Body of pancreas (tissue), 4 donors: ENCODE results near the gene DTNBP1. TPM values are rescaled to one million over a fixed set of nuclear protein-coding genes. Genes with fewer than 3 reads are reported as not detected.

ENCODE experiments used
- ATAC-seq: fragments of 150-250 bp; one replicate; pipeline ENCODE4 v1.9.1; 2016
- DNase-seq, 4 donors: peaks; one replicate each; pipeline ENCODE4 v3.0.0-alpha.2; 2019
- H3K27ac ChIP-seq, 4 donors: fragments of 200-600 bp; sonication (generic); 1 replicate in 3 of 4; 2 replicates in 1 of 4; pipeline versions ENCODE4 v1.5.1 to v1.6.1; 2016 to 2019; ENCODE audit warnings: mild to moderate bottlenecking in 1 of 4, mixed read lengths in 1 of 4, moderate library complexity in 1 of 4
- H3K27me3 ChIP-seq, 2 donors: fragments of 200-600 bp; sonication (generic); one replicate each; pipeline ENCODE4 v1.6.0; 2016; ENCODE audit warnings: mild to moderate bottlenecking in 1 of 2
- H3K36me3 ChIP-seq, 2 donors: fragments of 200-600 bp; sonication (generic); replicated peaks in 1 of 2; 2 replicates each; pipeline ENCODE4 v1.5.1; 2016; ENCODE audit warnings: low read depth in 2 of 2; ENCODE audit not compliant: insufficient read depth in 1 of 2
- H3K4me1 ChIP-seq: fragments of 200-600 bp; sonication (generic); one replicate; pipeline ENCODE4 v1.6.0; 2016
- H3K4me3 ChIP-seq, 2 donors: fragments of 200-600 bp; sonication (generic); 1 replicate in 1 of 2; 2 replicates in 1 of 2; pipeline ENCODE4 v1.5.1; 2016 to 2019
- H3K9me3 ChIP-seq, 3 donors: fragments of 200-600 bp; sonication (generic); 1 replicate in 2 of 3; 2 replicates in 1 of 3; pipeline ENCODE4 v1.5.1; 2016
- POLR2A ChIP-seq, 3 donors: fragments of 450-650 bp; IDR thresholded peaks; one replicate each; pipeline ENCODE4 v1.6.1; 2016; ENCODE audit warnings: antibody characterized with exemption in 3 of 3, mild to moderate bottlenecking in 2 of 3
- WGBS, 2 donors: methylation state at CpG; one replicate each; pipeline ENCODE4 v1.1.5; 2017; 5-methylcytosine and 5-hydroxymethylcytosine counted together
- intact Hi-C: fragments of 100-400 bp; cut with DNase I; formaldehyde crosslinking; loops from one replicate; pipeline ENCODE4 v1.15.1; 2023
- total RNA-seq, 2 donors: library from RNA; depleted of rRNA; stranded (reverse); fragments of >200 nt; gene quantifications; one replicate each; pipeline ENCODE4 v1.1.0, GENCODE V29; 2016
- TF ChIP-seq, protein P1 (sequence below), 7 experiments: fragments of 450-650 bp in 4 of 7; fragments of 200-600 bp in 3 of 7; sonication (generic) in 3 of 7; IDR thresholded peaks; one replicate each; pipeline ENCODE4 v1.5.1; 2016 to 2019; ENCODE audit warnings: antibody characterized with exemption in 7 of 7

The DTNBP1 gene
- total RNA-seq, 2 donors from 2014 or later = 3.3 to 5.2 TPM

DNA sequence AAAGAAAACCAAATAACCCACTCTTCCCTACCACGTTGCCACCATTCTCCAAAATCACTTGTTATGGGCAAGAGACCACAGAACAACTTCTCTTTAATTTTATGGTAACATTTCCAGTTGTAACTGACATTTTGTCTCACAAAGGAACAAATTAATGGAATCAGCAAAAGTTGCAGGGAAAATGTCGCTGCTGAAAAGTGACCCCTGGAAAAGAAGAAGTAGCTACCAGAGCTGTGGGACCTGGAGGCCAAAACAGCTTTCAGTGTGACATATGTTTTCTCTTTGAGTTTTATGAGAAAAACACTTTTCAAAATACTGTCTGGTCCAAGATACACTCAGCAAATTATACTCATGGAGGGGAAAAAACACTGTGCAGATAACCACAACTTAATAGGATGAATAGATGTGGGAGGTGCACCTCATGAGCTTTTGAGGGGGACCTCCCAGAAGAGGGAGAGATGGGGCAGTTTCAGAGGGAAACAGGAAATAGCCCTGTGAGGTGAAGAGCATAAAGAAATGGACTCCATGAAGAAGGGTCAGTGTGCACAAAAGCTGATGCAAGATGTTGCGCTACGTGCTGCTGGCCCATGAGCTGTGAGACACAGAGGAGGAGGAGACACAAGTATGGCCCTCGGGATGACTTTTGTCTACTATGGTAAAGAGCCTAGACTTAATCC is 87.3 kb downstream of the DTNBP1 start:
- H3K4me3 ChIP-seq = no peak overlapping the region
- no peaks in the 10 kb centered on the region for H3K27me3 ChIP-seq
- intact Hi-C loops = no loop called here
- no peaks in the 10 kb centered on the region for H3K4me1 ChIP-seq
- peak overlapping the region in 1 of 4 donors; percentile 7 for H3K27ac ChIP-seq
- TF ChIP-seq, protein P1, sequence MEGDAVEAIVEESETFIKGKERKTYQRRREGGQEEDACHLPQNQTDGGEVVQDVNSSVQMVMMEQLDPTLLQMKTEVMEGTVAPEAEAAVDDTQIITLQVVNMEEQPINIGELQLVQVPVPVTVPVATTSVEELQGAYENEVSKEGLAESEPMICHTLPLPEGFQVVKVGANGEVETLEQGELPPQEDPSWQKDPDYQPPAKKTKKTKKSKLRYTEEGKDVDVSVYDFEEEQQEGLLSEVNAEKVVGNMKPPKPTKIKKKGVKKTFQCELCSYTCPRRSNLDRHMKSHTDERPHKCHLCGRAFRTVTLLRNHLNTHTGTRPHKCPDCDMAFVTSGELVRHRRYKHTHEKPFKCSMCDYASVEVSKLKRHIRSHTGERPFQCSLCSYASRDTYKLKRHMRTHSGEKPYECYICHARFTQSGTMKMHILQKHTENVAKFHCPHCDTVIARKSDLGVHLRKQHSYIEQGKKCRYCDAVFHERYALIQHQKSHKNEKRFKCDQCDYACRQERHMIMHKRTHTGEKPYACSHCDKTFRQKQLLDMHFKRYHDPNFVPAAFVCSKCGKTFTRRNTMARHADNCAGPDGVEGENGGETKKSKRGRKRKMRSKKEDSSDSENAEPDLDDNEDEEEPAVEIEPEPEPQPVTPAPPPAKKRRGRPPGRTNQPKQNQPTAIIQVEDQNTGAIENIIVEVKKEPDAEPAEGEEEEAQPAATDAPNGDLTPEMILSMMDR (IDR thresholded peaks at IDR 0.05) = no peak
- TF ChIP-seq POLR2A (IDR thresholded peaks at IDR 0.05) = no peak
- no peaks in the 10 kb centered on the region for H3K9me3 ChIP-seq
- DNase-seq (no peak), ATAC-seq (no peak)
- WGBS, 2 donors = 87 to 95% methylated on average over 5 of the region's 5 CpGs
- H3K36me3 ChIP-seq = no peaks in the 10 kb centered on the region

DNA sequence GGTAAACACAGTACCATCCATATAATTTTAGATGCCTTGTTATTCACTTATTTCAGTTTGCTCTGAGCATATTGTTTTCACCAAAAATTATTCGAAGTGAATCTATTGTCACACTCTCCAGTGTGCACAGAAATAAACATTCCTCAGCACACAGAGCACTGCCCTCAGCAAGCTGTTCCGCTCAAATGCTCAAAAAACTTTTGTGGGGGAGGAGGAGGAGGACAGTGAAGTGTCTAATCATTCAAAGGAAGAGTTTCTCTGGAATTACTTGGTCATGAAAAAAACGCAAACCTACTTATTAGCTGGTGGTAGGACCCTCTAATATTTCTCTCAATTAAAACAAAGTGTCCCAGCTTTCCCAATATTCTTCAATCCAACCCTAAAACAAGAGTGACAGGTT is 88.3 kb downstream of the DTNBP1 start:
- Histone ChIP-seq H3K27me3 (no peaks in the 10 kb centered on the region), H3K9me3 (no peaks in the 10 kb centered on the region), H3K27ac (no peak overlapping the region), H3K36me3 (no peaks in the 10 kb centered on the region), H3K4me3 (no peak overlapping the region), H3K4me1 (no peaks in the 10 kb centered on the region)
- DNase-seq = no peak
- intact Hi-C loops = no loop called here
- no peak for ATAC-seq
- 72 to 85% methylated on average over 3 of the region's 3 CpGs for WGBS, 2 donors
- TF ChIP-seq, protein P1 (IDR thresholded peaks at IDR 0.05) = no peak
- no peak for TF ChIP-seq POLR2A (IDR thresholded peaks at IDR 0.05)

DNA sequence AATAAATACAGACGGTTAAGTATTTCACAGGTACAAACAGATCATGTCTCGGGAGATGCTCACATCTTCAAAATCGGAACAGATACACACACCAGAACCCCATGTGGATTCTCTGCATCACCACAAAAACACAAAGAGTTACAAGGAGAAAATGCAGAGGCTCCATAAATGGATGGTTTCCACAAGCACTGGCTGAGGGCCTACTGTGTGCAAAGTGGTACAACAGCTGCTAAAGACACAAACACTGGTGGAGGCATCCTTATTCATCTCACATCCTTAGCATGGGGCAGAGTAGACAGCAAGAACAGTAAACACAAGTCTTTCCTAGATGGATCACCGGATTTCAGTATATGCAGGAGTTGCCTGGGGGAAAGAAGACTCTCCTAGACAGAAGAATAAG is 88.8 kb downstream of the DTNBP1 start:
- no peaks in the 10 kb centered on the region for H3K4me1 ChIP-seq
- TF ChIP-seq POLR2A (IDR thresholded peaks at IDR 0.05) = no peak
- TF ChIP-seq, protein P1 (IDR thresholded peaks at IDR 0.05) = no peak
- intact Hi-C loops = no loop called here
- DNase-seq (no peak), ATAC-seq (no peak)
- H3K27ac ChIP-seq = no peak overlapping the region
- WGBS, 2 donors = 70 to 81% methylated on average over 4 of the region's 4 CpGs
- H3K36me3 ChIP-seq = no peaks in the 10 kb centered on the region
- no peaks in the 10 kb centered on the region for H3K9me3 ChIP-seq
- H3K4me3 ChIP-seq = no peak overlapping the region
- no peaks in the 10 kb centered on the region for H3K27me3 ChIP-seq

DNA sequence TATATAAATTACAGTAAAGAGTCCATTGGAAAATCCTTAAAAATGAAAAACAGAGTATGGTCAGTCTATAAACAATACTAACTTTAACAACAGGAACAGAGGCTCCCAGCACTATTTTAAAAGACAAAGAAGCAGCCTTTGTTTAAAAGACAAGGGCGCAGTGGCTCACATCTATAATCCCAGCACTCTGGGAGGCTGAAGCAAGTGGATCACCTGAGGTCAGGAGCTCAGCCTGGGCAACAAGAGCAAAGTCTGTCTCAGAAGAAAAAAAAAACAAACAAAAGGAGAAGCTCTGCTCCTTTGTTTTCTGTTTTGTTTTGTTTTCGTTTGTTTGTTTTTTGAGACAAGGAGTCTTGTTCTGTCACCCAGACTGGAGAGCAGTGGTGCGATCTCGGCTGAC is 89.4 kb downstream of the DTNBP1 start:
- DNase-seq (no peak), ATAC-seq (no peak)
- WGBS, 2 donors = 90 to 92% methylated on average over 4 of the region's 4 CpGs
- Histone ChIP-seq H3K9me3 (no peaks in the 10 kb centered on the region), H3K36me3 (no peaks in the 10 kb centered on the region), H3K4me3 (no peak overlapping the region), H3K27ac (no peak overlapping the region), H3K27me3 (no peaks in the 10 kb centered on the region), H3K4me1 (no peaks in the 10 kb centered on the region)
- intact Hi-C loops = no loop called here
- no peak for TF ChIP-seq POLR2A (IDR thresholded peaks at IDR 0.05)
- TF ChIP-seq, protein P1 (IDR thresholded peaks at IDR 0.05) = no peak
